ENCODE results near the gene SOAT2.

SOAT2 gene

DNA sequence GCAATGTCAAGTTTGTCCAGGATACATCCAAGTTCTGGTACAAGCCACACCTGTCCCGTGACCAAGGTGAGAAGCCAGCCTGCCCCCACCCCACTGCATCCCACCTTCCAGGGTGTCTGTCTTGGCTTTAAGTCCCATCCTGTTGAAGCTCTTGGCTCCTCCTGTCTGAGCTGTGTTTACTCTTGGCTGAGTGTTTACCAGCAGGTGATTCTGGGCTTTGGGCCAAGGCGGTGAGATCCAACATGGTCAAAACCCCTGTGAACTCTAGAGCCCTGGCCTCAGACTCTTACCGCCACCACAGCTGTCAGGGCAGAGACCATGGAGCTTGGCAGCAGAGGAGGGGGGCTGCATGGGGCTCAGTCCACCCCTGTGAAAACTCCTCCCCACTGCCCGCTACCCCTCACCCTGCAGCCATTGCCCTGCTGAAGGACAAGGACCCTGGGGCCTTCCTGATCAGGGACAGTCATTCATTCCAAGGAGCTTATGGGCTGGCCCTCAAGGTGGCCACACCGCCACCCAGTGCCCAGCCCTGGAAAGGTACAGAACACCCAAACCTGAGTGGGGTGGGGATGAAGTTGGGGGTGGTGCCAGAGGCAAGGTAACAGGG lies 41.8 kb upstream of the SOAT2 start:
- peak; percentile 30 to 72 for DNase-seq
- peaks cover 68 to 92% (median 74%) of the 10 kb centered on the region in 3 donors for H3K36me3 ChIP-seq
- peaks cover 0 to 76% (median 73%) of the 10 kb centered on the region in 4 donors for H3K4me1 ChIP-seq
- TF ChIP-seq, protein P1, sequence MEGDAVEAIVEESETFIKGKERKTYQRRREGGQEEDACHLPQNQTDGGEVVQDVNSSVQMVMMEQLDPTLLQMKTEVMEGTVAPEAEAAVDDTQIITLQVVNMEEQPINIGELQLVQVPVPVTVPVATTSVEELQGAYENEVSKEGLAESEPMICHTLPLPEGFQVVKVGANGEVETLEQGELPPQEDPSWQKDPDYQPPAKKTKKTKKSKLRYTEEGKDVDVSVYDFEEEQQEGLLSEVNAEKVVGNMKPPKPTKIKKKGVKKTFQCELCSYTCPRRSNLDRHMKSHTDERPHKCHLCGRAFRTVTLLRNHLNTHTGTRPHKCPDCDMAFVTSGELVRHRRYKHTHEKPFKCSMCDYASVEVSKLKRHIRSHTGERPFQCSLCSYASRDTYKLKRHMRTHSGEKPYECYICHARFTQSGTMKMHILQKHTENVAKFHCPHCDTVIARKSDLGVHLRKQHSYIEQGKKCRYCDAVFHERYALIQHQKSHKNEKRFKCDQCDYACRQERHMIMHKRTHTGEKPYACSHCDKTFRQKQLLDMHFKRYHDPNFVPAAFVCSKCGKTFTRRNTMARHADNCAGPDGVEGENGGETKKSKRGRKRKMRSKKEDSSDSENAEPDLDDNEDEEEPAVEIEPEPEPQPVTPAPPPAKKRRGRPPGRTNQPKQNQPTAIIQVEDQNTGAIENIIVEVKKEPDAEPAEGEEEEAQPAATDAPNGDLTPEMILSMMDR (IDR thresholded peaks at IDR 0.05), result no peak
- no peaks in the 10 kb centered on the region for H3K9me3 ChIP-seq
- H3K4me3 ChIP-seq, result no peak overlapping the region
- H3K27me3 ChIP-seq, result no peaks in the 10 kb centered on the region
- intact Hi-C loops (cut with DNase I; ENCODE audit: low total_unique reads), result no loop called here
- H3K27ac ChIP-seq, result peak overlapping the region; percentile 93 to 99

DNA sequence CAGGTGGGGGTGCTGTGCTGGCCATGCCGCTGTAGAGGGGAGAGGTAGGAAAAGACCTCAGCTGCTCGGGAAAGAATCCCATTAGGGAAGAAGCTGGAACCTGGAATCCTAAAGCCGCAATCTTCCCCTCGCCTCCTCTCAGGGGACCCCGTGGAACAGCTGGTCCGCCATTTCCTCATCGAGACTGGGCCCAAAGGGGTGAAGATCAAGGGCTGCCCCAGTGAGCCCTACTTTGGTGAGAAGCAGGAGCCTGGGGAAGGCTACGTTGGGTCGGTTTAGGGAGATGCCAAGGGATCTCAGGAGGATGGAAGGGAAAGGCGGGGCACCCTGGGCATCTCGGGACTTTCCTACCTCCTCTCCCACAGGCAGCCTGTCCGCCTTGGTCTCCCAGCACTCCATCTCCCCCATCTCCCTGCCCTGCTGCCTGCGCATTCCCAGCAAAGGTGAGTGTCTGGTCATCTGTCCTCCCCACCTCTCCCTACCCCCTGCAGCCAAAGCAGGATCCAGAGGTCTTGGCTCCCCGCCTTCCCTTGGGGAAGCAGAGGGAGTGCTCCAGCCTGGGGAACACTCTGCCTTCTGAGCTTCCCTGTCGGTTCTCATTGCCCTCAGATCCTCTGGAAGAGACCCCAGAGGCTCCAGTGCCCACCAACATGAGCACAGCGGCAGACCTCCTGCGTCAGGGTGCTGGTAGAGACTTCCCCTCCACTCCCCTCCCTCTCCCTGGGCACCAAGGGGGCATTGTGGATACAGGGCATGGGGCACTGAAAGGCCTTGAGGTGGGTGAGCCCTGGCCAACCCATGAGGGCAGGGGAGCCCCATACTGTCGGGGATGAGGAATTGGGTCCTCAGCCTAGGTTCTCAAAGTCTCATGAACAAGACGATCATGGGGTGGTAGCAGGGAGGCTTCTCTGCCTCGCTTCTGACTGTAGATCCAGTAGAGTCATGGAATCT lies 41.0 kb upstream of the SOAT2 start:
- Histone ChIP-seq H3K9me3 (no peaks in the 10 kb centered on the region), H3K36me3 (peaks cover 61 to 91% (median 67%) of the 10 kb centered on the region in 3 donors), H3K4me1 (peaks cover 0 to 81% (median 74%) of the 10 kb centered on the region in 4 donors), H3K4me3 (no peak overlapping the region), H3K27me3 (no peaks in the 10 kb centered on the region), H3K27ac (peak overlapping the region; percentile 93 to 99)
- intact Hi-C loops (cut with DNase I; ENCODE audit: low total_unique reads), result no loop called here
- peak; percentile 25 to 72 for DNase-seq
- TF ChIP-seq, protein P1 (IDR thresholded peaks at IDR 0.05), result no peak

DNA sequence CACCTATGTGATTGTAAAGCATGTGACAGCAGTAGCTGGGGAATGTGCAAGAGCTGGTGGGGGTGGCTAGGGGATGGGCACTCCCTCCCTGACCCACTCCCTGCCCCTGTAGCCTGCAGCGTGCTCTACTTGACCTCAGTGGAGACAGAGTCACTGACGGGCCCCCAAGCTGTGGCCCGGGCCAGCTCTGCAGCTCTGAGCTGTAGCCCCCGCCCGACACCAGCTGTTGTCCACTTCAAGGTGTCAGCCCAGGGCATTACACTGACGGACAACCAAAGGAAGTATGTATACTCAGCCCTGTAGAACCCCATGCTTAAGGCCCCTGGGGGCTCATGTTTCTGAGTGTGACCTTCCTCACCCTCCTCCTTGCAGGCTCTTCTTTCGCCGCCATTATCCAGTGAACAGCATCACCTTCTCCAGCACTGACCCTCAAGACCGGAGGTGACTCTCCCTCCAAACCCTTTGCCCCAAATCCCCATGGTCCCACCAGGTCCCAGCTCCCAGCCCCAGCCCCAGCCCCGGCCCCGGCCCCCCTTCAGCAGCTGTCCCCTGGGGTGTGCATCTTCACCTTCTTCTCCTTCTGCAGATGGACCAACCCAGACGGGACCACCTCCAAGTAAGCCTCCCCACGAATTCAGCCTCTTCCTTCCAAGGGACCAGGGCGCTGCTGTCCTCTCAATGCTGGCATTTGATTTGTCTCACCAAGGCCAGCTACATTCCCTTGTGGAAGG lies 40.1 kb upstream of the SOAT2 start:
- H3K9me3 ChIP-seq, result no peaks in the 10 kb centered on the region
- H3K27ac ChIP-seq, result peak overlapping the region; percentile 93 to 99
- H3K4me1 ChIP-seq, result peaks cover 0 to 86% (median 73%) of the 10 kb centered on the region in 4 donors
- DNase-seq, result peak in 1 of 2 donors; percentile 72
- H3K36me3 ChIP-seq, result peaks cover 52 to 91% (median 66%) of the 10 kb centered on the region in 3 donors
- TF ChIP-seq, protein P1 (IDR thresholded peaks at IDR 0.05), result no peak
- no peak overlapping the region for H3K4me3 ChIP-seq
- intact Hi-C loops (cut with DNase I; ENCODE audit: low total_unique reads), result no loop called here
- no peaks in the 10 kb centered on the region for H3K27me3 ChIP-seq

DNA sequence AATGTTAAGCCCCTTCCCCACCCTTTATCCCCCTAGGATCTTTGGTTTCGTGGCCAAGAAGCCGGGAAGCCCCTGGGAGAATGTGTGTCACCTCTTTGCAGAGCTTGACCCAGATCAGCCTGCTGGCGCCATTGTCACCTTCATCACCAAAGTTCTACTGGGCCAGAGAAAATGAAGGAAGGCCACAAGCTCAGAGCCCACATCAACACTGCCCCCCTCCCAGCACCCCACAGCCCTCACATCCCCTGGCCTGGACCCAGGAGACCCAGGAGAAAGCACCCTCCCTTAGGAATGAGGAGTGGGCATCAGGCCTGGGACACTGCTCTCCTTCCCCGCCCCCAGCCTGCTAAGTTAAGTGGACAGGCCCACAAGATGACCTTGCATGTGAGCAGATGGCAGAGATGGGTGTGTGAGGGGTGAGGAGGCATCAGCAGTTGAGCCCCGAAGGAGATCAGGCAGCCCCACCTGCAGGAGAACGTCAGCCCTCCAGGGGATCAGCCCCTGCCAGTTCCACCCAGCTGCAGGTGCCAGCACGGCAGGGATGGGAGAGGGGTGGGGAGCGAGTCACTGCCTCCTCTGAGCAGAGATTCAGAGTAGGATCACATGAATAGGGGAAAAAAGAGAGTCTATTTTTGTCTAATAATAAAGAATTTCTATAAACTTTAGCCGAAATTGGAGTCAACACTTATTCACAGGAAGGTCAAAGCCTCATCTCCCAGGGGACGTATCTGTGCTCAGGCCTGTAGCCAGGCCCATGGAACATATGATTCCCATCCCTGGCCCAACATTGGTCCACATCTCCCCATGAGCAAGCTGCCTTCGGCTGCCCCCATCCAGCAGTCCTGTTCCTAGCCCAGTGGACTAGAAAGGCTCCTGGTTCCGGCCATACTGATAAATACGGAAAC lies 39.3 kb upstream of the SOAT2 start:
- H3K27ac ChIP-seq, result peak overlapping the region; percentile 93 to 99
- peaks cover 0 to 94% (median 81%) of the 10 kb centered on the region in 4 donors for H3K4me1 ChIP-seq
- DNase-seq, result peak; percentile 89 to 95
- no peaks in the 10 kb centered on the region for H3K27me3 ChIP-seq
- intact Hi-C loops (cut with DNase I; ENCODE audit: low total_unique reads), result no loop called here
- no peaks in the 10 kb centered on the region for H3K9me3 ChIP-seq
- TF ChIP-seq, protein P1 (IDR thresholded peaks at IDR 0.05), result peak; percentile 11 to 36
- peaks cover 44 to 91% (median 58%) of the 10 kb centered on the region in 3 donors for H3K36me3 ChIP-seq
- no peak overlapping the region for H3K4me3 ChIP-seq
